H7 (cell line): ENCODE data around the gene IGSF21. TPM values are rescaled to one million over a fixed set of nuclear protein-coding genes. Genes with fewer than 3 reads are reported as not detected.

ENCODE experiments used
- DNase-seq: peaks from one replicate; pipeline ENCODE4 v3.0.0; 2012
- H3K27me3 ChIP-seq: 2 replicates; pipeline ENCODE4 v1.6.0; 2011; ENCODE audit warnings: mild to moderate bottlenecking, low read length; ENCODE audit not compliant: control insufficient read depth, insufficient read depth
- H3K36me3 ChIP-seq: replicated peaks from 2 replicates; pipeline ENCODE4 v1.5.1; 2011; ENCODE audit warnings: low read length; ENCODE audit not compliant: control insufficient read depth, insufficient read depth
- H3K4me3 ChIP-seq: 2 replicates; pipeline ENCODE4 v1.5.1; 2011; ENCODE audit warnings: low read depth, mild to moderate bottlenecking, control low read depth, low read length, moderate library complexity; ENCODE audit not compliant: insufficient read depth
- total RNA-seq: library from RNA; depleted of rRNA; stranded (reverse); fragments of >200 nt; shearing (Covaris generic); gene quantifications from 2 replicates; pipeline ENCODE4 v1.2.3, GENCODE V29; 2014; rRNA removed

IGSF21 gene
- 32.0 and 38.7 TPM in 2 replicates for total RNA-seq

- peak; percentile 89 for DNase-seq
- Histone ChIP-seq H3K27me3 (peaks cover 63% of the 10 kb centered on the region), H3K36me3 (no peaks in the 10 kb centered on the region), H3K4me3 (peak within 1 kb of the TSS; percentile 63)
Measured at GRCh38 chr1:18107369-18108298, at the start of gene IGSF21. TSS of gene IGSF21 (plus strand) at chr1:18107798. CDS start at chr1:18108129, 331 bp downstream.

- Histone ChIP-seq H3K27me3 (peaks cover 9% of the 10 kb centered on the region), H3K36me3 (no peaks in the 10 kb centered on the region), H3K4me3 (no peak overlapping the region)
- peak; percentile 76 for DNase-seq
Measured at GRCh38 chr1:18058206-18058921, 49.2 kb upstream of the IGSF21 start.

- Histone ChIP-seq H3K27me3 (peaks cover 7% of the 10 kb centered on the region), H3K4me3 (no peak overlapping the region), H3K36me3 (no peaks in the 10 kb centered on the region)
- DNase-seq: no peak
Measured at GRCh38 chr1:18058981-18059605, 48.5 kb upstream of the IGSF21 start.

GRCh38 chr1:18060366-18060765 is 47.2 kb upstream of the IGSF21 start:
- Histone ChIP-seq H3K36me3 (no peaks in the 10 kb centered on the region), H3K4me3 (no peak overlapping the region), H3K27me3 (peaks cover 14% of the 10 kb centered on the region)
- DNase-seq: no peak

- Histone ChIP-seq H3K27me3 (peaks cover 14% of the 10 kb centered on the region), H3K36me3 (no peaks in the 10 kb centered on the region), H3K4me3 (no peak overlapping the region)
- peak; percentile 70 for DNase-seq
Measured at GRCh38 chr1:18062185-18062584, 45.4 kb upstream of the IGSF21 start.

GRCh38 chr1:18064534-18064933 is 43.1 kb upstream of the IGSF21 start:
- Histone ChIP-seq H3K36me3 (no peaks in the 10 kb centered on the region), H3K4me3 (no peak overlapping the region), H3K27me3 (peaks cover 8% of the 10 kb centered on the region; the same call in 1 of the 2 replicates)
- no peak for DNase-seq

GRCh38 chr1:18066576-18066975 is 41.0 kb upstream of the IGSF21 start:
- peaks cover 8% of the 10 kb centered on the region; the same call in 1 of the 2 replicates for H3K27me3 ChIP-seq
- H3K4me3 ChIP-seq: no peak overlapping the region
- H3K36me3 ChIP-seq: no peaks in the 10 kb centered on the region
- no peak for DNase-seq

- Histone ChIP-seq H3K27me3 (peaks cover 3% of the 10 kb centered on the region; the same call in 1 of the 2 replicates), H3K4me3 (no peak overlapping the region), H3K36me3 (no peaks in the 10 kb centered on the region)
- DNase-seq: no peak
Measured at GRCh38 chr1:18069903-18070302, 37.7 kb upstream of the IGSF21 start.

GRCh38 chr1:18072066-18072465 is 35.5 kb upstream of the IGSF21 start:
- no peak overlapping the region for H3K4me3 ChIP-seq

GRCh38 chr1:18073066-18073642 is 34.4 kb upstream of the IGSF21 start:
- H3K36me3 ChIP-seq: no peaks in the 10 kb centered on the region
- DNase-seq: no peak
- peaks cover 2% of the 10 kb centered on the region; the same call in 1 of the 2 replicates for H3K27me3 ChIP-seq
- H3K4me3 ChIP-seq: no peak overlapping the region

More at GRCh38 chr1:18072066-18072465, 35.5 kb upstream of the IGSF21 start:
- Histone ChIP-seq H3K36me3 (no peaks in the 10 kb centered on the region), H3K27me3 (peaks cover 2% of the 10 kb centered on the region; the same call in 1 of the 2 replicates)
- DNase-seq: no peak

- Histone ChIP-seq H3K4me3 (no peak overlapping the region), H3K27me3 (no peaks in the 10 kb centered on the region; the same call in 1 of the 2 replicates), H3K36me3 (no peaks in the 10 kb centered on the region)
- DNase-seq: no peak
Measured at GRCh38 chr1:18077657-18078215, 29.9 kb upstream of the IGSF21 start.

GRCh38 chr1:18079941-18080735 is 27.5 kb upstream of the IGSF21 start:
- no peak for DNase-seq

GRCh38 chr1:18085387-18086074 is 22.1 kb upstream of the IGSF21 start:
- no peak overlapping the region for H3K4me3 ChIP-seq
- DNase-seq: no peak
- H3K36me3 ChIP-seq: no peaks in the 10 kb centered on the region
- H3K27me3 ChIP-seq: no peaks in the 10 kb centered on the region; the same call in 1 of the 2 replicates

More at GRCh38 chr1:18079941-18080735, 27.5 kb upstream of the IGSF21 start:
- H3K4me3 ChIP-seq: no peak overlapping the region
- no peaks in the 10 kb centered on the region for H3K36me3 ChIP-seq
- no peaks in the 10 kb centered on the region; the same call in 1 of the 2 replicates for H3K27me3 ChIP-seq
